T follicular helper cell (primary cell): Measurements from ENCODE around the gene MOSPD2.
A peak's percentile ranks its signal among the peaks of the same experiment; 100 is the strongest.

Experiments
- DNase-seq: peaks from one replicate; pipeline ENCODE4 v3.0.0-alpha.2; 2020; ENCODE audit warnings: low read depth
- total RNA-seq, 2 experiments: gene quantifications; one replicate each; lab custom pipeline; 2026; lab: John Stamatoyannopoulos, UW

The MOSPD2 gene
- 20.5 to 22.6 reads per million in 2 experiments for total RNA-seq

- peak; percentile 90 for DNase-seq
Measured at GRCh38 chrX:14872851-14873675, at the start of gene MOSPD2, which contains the start of gene FANCB. Gene MOSPD2, plus strand, starts transcription at chrX:14873421. Its CDS starts 108 bp downstream, at chrX:14873529. Gene FANCB, minus strand, starts transcription at chrX:14873069. Its CDS starts 7,559 bp downstream, at chrX:14865510.

GRCh38 chrX:14825851-14826250, 47.4 kb upstream of the MOSPD2 start:
- DNase-seq: no peak

- DNase-seq: no peak
Measured at GRCh38 chrX:14826319-14826718, 46.9 kb upstream of the MOSPD2 start.

- DNase-seq: no peak
Measured at GRCh38 chrX:14829643-14830042, 43.6 kb upstream of the MOSPD2 start.

- DNase-seq: no peak
Measured at GRCh38 chrX:14832151-14832550, 41.1 kb upstream of the MOSPD2 start.

- no peak for DNase-seq
Measured at GRCh38 chrX:14832586-14832985, 40.6 kb upstream of the MOSPD2 start.

- DNase-seq: no peak
Measured at GRCh38 chrX:14837155-14837554, 36.1 kb upstream of the MOSPD2 start.

- no peak for DNase-seq
Measured at GRCh38 chrX:14843666-14844065, 29.6 kb upstream of the MOSPD2 start.

GRCh38 chrX:14851526-14851925, 21.7 kb upstream of the MOSPD2 start:
- DNase-seq: no peak

- DNase-seq: no peak
Measured at GRCh38 chrX:14864631-14865030, 8.6 kb upstream of the MOSPD2 start.

- no peak for DNase-seq
Measured at GRCh38 chrX:14865201-14865600, 8.0 kb upstream of the MOSPD2 start.

GRCh38 chrX:14871767-14872166, 1.5 kb upstream of the MOSPD2 start:
- no peak for DNase-seq

- no peak for DNase-seq
Measured at GRCh38 chrX:14872355-14872754, 866 bp upstream of the MOSPD2 start.

GRCh38 chrX:14873676-14874049, 442 bp downstream of the MOSPD2 start:
- DNase-seq: no peak

GRCh38 chrX:14875624-14876023, 2.4 kb downstream of the MOSPD2 start:
- no peak for DNase-seq

GRCh38 chrX:14883826-14884225, 10.6 kb downstream of the MOSPD2 start:
- DNase-seq: no peak

GRCh38 chrX:14884714-14885113, 11.5 kb downstream of the MOSPD2 start:
- DNase-seq: no peak

- no peak for DNase-seq
Measured at GRCh38 chrX:14886252-14886651, 13.0 kb downstream of the MOSPD2 start.

GRCh38 chrX:14896273-14896672, 23.1 kb downstream of the MOSPD2 start:
- no peak for DNase-seq

GRCh38 chrX:14897042-14897441, 23.8 kb downstream of the MOSPD2 start:
- DNase-seq: no peak

GRCh38 chrX:14899607-14900006, 26.4 kb downstream of the MOSPD2 start:
- no peak for DNase-seq

- DNase-seq: no peak
Measured at GRCh38 chrX:14902537-14902936, 29.3 kb downstream of the MOSPD2 start.

- DNase-seq: no peak
Measured at GRCh38 chrX:14903891-14904290, 30.7 kb downstream of the MOSPD2 start.

- no peak for DNase-seq
Measured at GRCh38 chrX:14913241-14913640, 40.0 kb downstream of the MOSPD2 start.
